Stimulated activated CD4-positive, alpha-beta T cell treated with anti-CD3 and anti-CD28 coated beads, Interleukin-4, amount 100 ng/mL, for 1 hour (primary cell): ENCODE measurements around the gene CHCHD6.
"Not testable (repeated sequence)": the region's sequence is repeated elsewhere in the genome, so short reads cannot be mapped to it uniquely, and the experiment has no call there.

Source experiments
- DNase-seq: peaks from one replicate; pipeline ENCODE4 v3.0.0-alpha.2; 2020

The CHCHD6 gene

DNA sequence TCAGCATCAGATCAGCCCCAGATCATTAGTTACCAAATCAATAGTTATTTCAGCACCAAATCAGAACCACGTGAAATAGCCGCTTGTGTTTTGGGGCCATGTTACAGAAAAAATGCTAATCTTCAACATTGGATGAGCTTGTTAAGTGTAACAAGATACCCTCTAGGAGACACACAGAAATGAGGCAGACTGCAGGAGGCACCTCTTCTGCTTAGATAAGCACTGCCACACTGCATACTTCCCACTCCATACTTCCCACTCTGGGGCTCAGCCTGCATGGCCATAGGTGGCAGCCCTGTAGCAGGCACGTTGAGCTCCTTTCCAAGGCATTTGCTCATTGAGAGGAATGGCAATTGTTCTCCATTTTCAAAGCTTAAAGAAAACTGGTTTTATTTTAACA is 73.3 kb downstream of the CHCHD6 start:
- no peak for DNase-seq

DNA sequence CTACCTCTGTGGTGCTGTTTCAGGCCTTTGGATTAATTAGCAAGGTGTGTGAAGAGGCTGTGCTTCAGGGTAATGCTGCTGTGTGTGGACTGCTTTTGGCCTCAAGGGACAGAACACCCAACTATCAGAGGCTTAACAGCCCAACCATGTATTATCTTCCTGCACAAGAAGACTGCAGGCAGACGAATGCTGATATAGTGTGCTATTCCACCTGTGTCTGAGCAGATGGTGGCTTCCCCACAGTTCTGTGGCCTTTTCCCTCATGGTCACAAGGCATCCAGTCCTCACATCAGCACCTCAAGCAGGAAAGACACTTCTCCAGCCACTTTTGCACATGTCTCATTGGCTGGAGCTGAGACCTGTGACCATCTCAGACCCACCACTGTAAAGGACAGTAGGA is 76.6 kb downstream of the CHCHD6 start:
- no peak for DNase-seq

DNA sequence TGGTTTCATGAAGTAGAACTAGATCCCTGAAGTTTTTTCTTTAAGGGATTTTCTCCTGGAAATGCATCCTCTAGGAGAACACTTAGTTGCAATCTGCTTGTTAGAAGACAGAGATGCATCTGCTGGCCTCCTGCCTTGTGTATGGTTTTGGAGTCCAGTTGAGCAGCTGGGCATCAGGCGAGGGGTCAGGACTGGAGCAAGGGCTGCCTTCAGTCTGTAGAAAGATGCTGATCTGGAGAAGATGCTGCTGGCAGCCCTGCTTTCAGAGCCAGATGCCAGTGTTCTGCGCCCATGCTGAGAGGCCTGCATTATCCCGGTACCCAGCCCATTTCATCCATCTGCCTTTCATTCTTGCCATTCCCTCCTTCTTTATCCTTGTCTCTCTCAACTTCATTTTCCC is 77.4 kb downstream of the CHCHD6 start:
- no peak for DNase-seq

DNA sequence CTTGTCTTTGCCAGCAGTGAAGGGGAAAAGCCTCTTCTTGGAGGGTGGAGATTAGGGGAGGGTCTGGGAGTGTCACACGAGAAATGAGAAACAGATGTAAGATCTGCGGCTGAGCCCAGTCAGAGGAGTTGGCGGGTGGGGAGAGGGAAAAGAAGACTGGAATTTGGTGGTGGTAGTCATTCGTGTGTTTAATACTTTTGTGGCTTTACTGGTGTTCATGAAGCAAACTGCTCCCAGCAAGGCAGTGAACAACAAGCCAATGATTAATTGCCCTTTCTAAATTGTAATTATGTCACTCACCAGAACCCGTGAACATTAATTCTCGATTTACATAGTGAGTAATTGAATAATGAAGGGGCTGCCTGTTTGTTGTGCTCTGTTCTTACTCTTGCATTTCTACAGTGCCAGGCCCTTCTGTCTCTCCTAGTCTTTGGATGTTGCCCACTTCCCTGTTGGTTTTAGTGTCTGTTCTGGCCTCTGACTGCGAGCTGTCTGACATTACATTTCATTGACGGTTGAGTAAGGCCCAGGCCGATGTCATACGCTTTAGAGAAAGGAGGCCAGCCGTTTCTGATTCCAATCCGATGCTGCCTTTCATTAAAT is 78.0 kb downstream of the CHCHD6 start:
- DNase-seq = no peak

DNA sequence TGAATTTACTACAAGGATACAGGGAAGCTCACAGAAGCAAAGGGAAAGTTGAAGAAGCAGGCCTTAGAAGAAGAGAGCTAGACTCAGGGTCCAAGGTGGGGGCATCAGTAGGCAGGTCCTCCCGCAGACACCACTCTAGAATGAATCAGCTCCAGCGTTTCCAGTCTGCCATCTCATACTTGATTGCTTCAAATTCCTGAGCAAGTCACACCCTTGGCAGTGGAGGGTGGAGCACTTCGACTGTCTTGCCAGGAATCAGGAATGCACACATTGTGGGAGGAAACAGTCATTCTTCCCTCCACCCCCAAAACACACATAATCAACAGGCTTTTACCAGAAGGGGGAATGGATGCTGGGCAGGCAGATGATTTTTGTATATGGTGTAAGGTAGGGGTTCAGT is 78.5 kb downstream of the CHCHD6 start:
- no peak for DNase-seq

DNA sequence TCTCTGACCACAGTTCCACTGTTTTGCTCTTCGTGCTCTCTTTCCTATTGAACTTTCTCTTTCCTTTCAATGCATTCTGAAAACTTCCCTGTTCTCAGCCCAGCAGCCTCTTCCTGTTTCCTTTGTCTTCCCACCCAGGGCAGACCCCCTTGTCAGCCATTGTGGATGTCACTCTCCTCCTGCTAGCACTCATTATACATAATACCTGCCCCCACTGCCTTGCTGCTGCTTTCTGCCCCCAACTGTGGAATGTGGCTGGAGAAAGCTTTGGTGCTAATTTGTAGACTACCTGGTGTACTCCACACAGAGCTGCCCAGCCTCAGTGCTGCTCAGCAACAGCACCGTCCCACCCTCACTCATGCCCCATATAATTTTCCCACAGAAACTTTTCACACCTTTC is 80.2 kb downstream of the CHCHD6 start:
- DNase-seq = no peak

DNA sequence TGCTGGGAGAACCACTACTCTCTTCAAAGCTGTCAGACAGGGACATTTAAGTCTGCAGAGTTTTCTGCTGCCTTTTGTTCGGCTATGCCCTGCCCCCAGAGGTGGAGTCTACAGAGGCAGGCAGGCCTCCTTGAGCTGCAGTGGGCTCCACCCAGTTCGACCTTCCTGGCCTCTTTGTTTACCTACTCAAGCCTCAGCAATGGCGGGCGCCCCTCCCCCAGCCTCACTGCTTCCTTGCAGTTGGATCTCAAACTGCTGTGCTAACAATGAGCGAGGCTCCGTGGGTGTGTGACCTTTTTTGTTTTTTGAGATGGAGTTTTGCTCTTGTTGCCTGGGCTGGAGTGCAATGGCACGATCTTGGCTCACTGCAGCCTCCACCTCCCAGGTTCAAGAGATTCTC is 87.3 kb downstream of the CHCHD6 start:
- DNase-seq = not testable (repeated sequence)

DNA sequence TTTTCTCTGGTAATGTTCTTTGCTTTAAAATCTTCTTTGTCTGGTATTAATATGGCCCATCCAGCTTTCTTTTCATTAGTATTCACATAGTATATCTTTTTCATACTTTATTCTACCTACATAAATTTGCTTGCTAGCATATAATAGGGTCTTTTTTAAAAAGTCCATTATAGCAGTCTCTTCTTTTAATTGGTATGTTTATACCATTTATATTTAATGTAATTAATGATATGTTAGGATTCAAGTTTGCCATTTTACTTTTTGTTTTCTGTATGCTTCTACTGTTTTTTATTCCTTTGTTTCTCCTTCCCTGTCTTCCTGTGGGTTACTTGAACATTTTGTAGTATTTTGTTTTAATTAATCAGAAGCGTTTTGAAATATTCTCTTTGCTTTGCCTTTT is 89.0 kb downstream of the CHCHD6 start:
- DNase-seq = no peak

DNA sequence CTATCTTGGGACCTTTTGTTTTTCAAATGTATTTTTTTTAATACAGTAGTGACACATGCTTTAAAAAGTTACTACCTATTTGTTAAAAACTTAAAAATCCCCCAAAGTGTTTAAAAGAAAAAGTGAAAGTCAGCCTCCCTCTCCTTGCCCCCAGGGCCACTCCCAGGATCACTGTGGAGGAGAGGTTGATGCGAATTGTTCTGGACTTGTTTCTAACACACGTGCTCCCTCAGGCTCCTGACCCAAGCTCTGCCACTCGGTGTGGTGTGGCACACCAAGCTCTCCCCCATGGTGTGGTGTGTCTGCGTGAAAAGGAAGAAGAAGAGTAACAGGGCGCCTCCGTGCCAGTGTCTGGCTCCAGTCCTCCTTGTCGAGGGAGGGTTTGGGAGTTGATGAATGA is 93.5 kb downstream of the CHCHD6 start:
- no peak for DNase-seq

DNA sequence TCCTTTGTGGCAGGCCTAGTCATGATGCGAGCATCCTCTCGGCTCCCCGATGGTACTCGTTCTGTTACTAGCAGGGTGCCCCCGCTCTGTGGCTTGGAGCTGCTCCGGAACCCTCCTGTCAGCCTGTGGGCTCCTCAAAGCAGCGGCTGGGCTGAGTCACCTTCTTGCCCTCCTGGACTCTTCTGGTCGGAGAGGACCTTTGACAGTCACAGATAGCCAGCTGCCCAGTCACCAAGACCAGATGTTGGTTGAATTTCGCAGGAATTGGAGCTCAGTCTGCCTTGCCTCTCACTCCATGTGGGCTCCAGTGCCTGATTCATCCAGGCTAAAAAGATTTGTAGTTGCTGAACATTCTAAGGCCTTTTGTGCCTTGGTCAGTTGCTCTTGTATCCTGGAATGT is 94.5 kb downstream of the CHCHD6 start:
- no peak for DNase-seq

DNA sequence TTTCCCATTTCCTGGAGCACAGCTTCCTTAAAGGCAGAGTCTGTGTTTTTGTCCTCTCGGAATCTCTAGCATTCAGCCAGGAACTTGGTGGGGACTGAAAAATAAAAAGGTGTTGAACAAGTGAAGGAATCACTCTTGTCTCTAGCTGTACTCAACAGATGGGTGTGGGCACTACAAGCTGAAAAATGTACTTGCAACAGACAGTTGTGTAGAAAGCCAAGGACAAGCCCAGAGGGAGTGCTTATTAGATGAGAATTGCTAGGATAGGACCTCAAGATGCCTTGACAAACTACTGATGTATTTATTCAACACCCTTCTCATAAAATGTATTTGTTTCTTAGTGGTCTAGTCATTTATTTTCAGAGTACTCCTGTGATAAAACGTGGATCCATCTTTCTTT is 95.1 kb downstream of the CHCHD6 start:
- DNase-seq = no peak

DNA sequence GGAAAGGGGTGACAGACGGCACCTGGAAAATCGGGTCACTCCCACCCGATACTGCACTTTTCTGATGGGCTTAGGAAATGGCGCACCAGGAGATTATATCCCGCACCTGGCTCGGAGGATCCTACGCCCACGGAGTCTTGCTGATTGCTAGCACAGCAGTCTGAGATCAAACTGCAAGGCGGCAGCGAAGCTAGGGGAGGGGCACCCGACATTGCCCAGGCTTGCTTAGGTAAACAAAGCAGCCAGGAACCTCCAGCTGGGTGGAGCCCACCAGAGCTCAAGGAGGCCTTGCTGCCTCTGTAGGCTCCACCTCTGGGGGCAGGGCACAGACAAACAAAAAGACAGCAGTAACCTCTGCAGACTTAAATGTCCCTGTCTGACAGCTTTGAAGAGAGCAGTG is 97.3 kb downstream of the CHCHD6 start:
- DNase-seq = not testable (repeated sequence)

DNA sequence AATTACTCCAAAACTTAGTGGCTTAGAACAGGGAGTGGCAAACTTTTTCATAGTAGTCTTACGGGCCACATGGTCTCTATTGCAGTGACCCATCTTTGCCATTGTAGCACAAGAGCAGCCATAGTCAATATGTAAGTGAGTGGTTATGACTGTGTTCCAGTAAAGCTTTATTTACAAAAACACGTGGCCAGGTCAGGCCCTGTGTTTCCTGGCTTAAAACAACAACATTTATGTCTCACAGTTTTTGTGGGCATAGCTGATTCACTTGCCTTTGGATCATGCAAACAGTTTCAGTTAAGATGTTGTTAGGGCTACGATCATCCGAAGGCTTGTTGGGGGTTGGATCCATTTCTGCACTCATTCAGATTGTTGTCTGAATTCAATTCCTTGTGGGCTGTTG is 103.8 kb downstream of the CHCHD6 start:
- no peak for DNase-seq

DNA sequence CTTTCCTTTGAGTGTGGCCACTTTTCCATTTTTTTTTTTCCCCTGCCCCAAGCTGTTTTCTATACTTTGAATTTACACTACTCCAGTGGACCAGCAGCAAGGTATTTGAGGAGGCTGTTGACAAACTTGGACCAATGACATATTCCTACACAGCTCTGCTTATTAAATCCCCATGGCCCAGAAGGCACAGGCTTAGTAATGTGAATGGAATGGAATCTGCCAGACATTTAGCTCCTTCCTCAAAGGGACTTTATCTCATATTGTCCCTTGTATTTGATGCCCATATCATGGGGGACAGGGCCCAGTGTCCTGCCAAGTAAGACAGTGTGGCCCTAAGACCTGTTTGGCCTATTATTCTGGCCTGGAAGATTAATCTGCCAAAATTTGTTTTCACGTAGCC is 107.5 kb downstream of the CHCHD6 start:
- no peak for DNase-seq

DNA sequence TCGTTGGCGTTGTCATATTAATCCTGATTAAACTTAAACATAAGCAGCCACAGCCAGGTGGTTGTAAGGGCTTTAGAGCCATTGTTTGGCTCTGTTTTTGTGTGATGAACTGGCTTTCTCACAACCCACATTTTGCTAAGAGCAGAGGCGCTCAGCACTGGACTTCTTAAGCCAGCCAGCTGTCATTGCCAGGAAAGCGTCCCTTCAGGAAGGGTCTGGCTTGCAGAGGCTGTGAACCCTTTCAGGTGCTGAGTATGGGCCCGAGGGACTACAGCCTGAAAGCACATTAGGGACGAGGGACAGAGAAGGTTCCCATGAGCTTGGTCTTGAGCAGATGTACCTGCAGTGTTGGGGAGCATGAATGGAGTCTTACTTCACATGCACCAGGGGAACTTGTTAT is 112.3 kb downstream of the CHCHD6 start:
- no peak for DNase-seq

DNA sequence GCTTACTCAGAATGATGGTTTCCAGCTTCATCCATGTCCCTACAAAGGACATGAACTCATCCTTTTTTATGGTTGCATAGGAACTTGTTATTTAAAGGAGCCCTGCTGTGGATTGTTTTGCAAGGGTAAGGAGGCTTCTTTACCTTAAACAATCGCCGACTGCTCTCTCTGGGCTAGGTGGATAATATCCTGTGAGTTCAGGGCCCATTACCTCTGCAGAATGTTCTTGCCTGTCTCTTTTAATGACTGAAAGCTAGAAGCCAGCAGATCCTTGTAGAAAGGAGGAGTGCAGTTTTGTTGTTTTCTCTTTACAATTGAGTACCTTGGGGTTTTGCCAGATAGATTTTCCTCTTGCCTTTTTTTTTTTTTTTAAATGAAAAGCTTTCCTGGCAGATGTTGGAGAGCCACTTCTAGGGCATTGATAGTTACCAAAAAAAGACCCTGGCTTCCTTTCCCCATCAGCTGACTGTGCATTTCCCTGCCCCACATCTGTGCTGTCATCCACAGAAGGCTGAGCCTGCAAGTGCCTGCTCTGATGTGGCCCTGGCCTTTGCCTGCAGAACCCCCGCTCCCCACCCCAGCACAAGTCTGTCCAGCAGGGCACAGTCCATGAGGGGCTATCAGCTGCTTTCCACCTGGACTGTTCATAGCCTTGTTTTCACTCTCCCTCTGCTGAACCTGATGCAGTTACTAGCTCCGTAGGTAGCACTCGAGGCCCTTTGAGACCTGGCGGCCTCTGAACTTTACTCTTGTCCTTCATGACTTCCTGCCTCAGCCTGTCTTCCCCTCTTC is 113.1 kb downstream of the CHCHD6 start:
- DNase-seq = no peak

DNA sequence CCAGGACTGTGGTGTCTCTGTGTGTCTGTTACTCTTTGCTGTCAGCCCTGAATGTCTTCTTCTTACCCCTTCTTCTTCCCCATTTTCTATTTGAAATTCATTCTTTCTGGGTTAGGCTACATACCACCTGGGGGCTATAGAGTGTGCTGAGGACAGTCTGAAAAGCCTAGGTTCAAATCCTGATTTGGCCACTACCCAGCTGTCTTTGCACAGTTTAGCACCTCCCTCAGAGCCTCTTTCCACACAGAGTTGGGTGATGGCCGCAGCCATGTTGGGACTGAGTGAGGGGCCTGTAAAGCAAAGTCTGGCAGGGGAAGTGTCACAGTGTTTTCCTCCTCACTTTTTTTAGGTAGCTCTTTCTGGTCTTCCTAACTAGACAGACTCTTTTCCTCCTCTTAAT is 113.7 kb downstream of the CHCHD6 start:
- DNase-seq = no peak

DNA sequence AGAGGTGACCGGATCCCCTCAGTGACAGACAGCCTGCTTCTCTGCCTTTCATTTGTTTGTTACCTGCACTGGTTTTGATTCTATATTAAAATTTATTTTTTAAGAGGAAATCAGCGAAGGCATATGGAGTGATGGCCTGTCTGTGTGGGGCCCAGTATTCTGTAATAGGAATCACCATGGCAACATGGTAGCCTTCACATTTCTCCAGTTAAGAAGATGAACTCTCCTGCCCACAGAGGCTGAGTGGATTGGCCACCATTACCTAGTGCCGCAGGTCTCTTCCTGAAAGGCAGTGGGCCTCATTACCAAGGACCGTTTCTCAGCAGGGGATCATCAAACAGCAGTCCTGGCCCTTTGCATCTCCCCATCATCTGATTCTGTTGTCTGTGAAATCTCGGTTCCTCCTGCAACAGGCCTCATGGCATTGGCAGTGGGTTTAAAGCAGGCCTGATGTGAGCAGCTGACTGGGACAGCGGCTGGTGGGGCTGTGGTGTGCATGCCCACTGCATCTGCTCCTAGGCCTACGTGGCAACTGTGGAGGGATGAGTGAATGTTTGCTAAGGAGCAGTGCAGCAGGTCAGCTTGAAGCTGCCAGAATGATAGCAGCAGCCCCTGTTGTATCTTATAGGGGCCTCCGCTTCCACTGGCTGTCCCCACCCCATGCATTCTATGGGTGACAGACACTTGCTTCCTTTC is 114.5 kb downstream of the CHCHD6 start:
- DNase-seq = no peak

DNA sequence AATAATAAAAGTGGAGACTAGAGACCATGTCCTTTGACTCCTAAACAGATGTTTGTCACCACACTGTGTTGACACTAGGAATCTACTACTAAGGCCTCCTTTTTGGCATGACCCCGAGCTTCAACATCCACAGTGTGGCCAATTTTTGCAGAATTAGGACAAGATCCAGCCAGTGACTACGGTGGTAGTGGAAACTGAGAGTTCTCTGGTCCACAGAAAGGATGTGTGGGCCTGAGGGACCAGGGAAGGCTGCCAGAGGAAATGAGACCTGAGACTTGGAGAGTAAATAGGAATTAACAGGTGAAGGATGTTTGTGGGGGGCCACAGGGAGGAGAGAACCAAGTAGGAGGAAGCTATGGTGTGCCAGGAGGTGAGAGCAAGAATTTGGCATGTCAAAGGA is 122.7 kb downstream of the CHCHD6 start:
- DNase-seq = no peak

DNA sequence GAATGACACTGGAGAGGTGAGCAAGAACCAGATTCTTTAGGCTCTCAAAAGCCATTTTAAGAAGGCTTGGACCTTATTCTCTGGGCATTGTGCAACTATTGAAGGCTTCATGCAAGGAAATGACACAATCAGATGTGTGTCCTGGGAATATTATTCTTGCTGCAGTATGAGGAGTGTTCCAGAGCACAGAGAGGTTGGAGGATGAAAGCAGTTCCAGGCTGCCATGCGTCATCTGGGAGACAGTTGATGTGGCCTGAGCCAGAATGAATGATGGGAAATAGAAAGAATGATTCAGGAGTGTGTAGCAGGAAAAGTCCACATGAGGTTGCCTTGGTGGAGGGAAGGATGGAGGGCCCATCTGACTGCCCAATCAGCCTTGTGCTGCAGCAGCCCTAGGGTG is 123.1 kb downstream of the CHCHD6 start:
- no peak for DNase-seq

DNA sequence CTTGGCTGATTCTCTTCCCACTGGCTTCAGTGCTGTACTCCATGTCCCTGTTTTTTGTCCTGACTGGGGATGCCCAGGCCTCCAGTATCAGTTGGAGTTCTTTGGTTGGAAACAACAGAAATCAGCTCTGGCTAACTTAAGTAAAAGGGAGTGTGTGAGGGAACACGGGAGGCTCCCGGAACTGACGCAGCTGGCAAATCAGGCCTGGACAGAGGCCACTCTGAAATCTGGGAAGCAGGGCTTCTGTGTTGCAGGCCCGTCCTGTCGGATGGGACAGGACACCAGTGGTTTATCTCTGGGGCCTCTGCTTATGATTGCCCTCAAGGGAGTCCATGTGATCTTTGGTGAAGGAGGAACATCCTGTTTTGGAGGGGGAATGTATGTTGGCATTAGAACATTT is 124.3 kb downstream of the CHCHD6 start:
- no peak for DNase-seq

DNA sequence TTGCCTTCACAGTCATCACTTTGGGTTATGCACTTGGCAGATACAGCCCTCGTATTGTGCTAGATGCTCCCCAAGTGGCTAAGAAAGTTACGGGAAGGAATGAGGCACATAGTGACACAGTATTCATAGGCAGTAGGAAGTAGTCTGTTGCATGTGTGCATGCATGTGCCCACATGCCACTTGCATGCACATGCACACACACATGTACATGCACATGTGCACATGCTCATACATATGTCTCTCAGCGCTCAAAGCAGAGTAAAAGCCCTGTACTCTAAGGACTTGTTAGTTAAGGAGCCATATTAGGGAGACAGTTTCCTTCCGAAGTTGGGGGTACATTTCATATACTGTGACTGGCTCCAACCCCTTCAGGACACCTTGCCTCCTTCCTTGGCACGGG is 128.9 kb downstream of the CHCHD6 start:
- DNase-seq = no peak

DNA sequence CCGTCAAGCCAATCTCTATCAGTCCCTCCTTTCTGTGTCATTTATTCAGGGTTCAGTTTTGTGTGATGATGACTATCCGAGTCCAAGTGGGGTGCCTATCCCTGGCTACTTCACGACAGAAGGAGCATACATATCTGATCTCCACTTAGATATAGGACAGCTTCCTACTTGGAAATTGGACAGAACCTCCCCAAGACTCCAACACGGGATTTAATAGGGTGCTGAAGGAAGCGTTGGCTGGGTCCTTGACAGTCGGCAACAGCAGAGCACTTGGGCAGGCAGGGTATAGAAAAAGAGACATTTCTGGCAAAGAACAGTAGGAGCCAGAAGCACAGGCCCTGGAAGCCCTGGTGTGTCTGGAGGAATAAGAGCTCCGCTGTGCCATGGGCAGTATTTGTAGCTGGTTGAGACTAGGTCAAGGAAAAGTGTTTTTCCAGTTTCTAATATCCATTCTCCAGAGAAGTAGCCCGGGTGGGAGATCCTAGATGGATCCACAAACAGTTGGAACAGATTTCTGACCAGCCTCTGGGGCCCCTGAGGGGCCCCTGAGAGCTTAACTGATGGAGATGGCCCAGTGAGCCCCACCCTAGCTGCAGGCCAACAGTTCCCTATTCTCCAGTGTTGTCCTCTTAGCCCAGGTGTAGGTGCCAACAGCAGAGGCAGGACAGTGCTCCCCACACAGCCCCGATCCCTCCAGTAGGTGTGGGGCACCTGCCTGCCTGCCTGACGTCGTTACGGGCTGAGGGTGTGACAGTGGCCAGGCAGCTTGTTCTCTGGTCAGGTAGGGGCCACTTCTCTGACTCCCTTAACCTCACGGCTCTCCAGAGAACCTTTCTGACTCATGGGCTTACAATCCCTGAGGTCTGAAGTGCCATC is 130.8 kb downstream of the CHCHD6 start:
- no peak for DNase-seq
